NCI-H510A (cell line): ENCODE measurements around the gene LRIT1.
A peak's percentile ranks its signal among the peaks of the same experiment; 100 is the strongest.

ENCODE experiments used
- DNase-seq: peaks from one replicate; lab custom pipeline; 2025; lab: John Stamatoyannopoulos, UW

LRIT1 gene

GRCh38 chr10:84254552-84255478 lies 13.5 kb upstream of the LRIT1 start:
- DNase-seq = no peak

- no peak for DNase-seq
These were observed 7.4 kb upstream of the LRIT1 start for GRCh38 chr10:84248794-84249193.

DNA sequence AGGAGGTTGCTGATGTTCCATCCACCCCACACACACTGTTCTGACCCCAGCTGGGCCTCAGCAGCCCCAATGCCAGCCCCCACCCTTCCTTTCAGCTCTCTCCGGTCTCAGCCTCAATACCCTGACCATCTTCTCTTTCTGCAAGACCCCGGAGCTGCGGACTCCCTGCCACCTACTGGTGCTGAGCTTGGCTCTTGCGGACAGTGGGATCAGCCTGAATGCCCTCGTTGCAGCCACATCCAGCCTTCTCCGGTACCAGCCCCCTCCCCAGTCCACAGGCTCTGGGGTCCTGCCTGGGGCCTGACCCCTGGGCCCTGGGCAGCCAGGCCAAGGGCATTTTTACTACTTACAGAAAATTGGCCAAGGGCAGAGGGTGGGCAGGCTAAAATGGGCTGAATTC lies 6.2 kb upstream of the LRIT1 start:
- no peak for DNase-seq

- peak; percentile 9 for DNase-seq
These were observed 3.4 kb upstream of the LRIT1 start, which contains the start of gene RGR for GRCh38 chr10:84244651-84245270. Gene RGR, plus strand, starts transcription at chr10:84245053. Its CDS starts 38 bp downstream, at chr10:84245091.

DNA sequence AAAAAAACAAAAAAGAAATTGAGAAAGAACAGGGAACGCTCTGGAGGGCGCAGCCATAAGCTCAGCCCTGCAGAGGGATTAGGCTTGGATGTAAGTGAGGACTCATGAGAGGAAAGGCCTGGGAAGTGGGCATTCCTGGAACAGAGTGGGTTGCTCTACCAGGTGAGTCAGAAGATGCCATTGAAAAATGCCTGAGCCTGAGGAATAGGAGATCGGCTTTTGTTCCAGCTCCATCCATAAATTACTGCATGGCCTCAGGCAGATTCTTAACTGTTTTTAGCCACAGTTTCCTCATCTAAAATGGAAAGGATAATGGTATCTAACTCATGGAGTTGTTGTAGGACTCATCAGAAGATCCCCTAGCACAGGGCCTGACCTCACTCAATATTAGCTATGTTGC lies 2.4 kb upstream of the LRIT1 start:
- DNase-seq = no peak

- no peak for DNase-seq
These were observed 2.4 kb downstream of the LRIT1 start for GRCh38 chr10:84238909-84239308.

DNA sequence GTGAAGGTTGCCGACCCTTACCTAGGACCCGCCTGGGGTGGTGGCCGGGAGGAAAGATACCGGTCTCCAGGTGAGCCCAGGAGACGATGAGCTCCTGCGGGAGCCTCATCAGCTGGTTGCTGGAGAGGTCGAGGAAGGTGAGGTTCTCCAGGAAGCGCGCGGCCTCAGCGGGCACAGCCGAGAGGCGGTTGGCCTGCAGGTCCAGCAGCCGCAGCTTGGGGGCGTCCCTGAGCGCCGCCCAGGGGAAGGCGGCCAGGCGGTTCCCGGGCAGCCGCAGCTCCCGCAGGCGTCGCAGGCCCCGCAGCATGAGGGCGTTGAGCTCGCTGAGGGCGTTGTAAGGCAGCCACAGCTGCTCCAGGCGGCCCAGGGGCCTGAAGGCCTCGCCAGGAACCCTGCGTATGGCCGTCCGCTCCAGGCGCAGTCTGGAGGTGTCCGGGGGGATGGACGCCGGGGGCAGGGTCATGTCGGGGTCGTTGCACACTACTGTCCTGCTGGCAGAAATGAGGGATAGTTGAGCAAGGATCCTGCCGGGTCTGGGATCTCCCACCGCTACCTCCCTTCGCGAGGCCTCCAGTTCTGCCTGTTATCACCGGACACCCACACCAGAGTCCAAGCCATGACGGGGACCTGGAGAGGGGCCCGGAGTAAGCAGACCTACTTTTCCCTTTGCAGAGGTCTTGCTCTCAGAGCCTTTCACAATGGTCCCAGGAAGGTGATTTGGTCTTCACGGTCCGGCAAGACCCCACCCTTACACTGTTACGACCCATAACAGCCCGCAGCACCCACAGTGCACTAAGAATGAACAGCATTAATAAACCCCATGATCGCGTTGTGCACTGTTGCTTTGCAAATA lies 3.9 kb downstream of the LRIT1 start:
- DNase-seq = no peak

- DNase-seq = no peak
These were observed 4.5 kb downstream of the LRIT1 start for GRCh38 chr10:84236807-84237198.

DNA sequence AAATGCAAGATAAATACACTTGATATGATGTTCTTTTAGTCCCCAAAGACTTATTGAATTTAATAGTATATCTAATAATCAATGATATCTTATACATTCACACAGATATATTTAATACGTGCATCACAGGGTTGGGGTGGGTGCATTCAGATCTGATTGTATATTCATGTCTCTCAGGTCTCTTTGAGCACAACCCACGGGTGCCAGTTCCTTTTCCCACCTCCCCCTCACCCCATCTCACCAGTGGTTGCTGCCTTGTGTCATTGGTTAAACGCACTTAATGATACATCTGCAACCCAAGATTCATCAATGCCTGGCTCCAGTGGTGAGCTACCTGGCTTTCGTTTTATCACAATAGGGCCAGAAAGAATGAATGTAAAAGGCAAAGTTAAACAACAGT lies 6.2 kb downstream of the LRIT1 start:
- DNase-seq = no peak

DNA sequence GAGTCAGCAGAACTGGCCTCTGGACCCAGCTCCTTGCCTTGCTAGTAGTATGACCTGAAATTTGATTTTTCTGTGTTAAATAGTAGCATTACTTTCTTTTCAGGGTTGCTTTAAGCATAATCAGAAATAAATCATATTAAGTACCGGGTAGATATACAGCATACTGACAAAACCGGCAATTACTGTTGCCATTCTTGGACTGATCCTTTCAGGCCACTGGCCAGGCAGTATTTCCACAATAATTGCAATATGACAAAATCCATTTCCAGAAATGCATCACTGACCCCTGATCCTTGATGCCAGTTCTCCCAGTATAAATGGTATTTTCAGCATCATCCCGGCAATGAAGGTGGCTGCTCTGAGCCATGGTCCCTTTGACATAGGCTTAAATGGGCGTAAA lies 6.9 kb downstream of the LRIT1 start:
- no peak for DNase-seq

GRCh38 chr10:84233940-84234339 lies 7.4 kb downstream of the LRIT1 start:
- no peak for DNase-seq

DNA sequence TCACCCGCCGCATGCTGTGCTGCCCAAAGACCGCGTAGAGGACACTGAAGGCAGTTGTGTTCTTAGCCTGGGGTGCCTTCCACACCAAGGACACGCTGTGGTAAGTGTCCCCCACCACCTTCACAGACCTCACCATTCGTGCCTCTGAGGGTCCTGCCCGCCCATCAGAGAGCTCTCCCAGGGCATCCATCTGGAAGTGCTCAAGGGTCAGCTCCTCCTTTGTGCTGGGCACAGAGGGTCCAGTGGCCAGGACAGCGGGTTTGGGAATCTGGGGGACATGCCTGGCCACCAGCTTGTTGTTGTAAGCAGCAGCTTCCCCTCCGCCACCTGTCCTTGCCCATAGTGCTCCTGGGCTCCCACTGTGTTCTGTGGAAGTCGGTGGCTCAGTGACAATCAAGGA lies 9.0 kb downstream of the LRIT1 start:
- DNase-seq = no peak

- DNase-seq = no peak
These were observed 11.0 kb downstream of the LRIT1 start for GRCh38 chr10:84230359-84230758.

DNA sequence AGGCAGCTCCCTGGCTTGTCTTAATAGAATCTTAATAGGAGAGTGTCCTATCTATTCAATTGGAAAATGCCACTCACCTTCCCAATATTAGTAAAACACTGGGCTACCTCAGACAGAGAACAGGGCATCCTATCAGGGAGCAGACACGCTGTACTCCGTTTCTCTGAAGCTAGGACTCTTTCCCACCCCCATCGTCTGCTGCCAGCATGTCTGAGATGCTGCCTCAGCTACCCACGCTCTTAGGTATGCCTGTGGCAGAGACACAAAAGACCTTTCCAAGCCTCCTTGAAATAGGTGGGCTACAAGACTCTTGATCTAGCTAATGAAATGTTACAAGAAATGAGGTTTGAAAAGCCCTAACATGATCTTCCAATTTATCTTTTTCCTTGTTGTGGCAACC lies 13.5 kb downstream of the LRIT1 start:
- DNase-seq = no peak

GRCh38 chr10:84226616-84227015 lies 14.7 kb downstream of the LRIT1 start:
- DNase-seq = no peak

DNA sequence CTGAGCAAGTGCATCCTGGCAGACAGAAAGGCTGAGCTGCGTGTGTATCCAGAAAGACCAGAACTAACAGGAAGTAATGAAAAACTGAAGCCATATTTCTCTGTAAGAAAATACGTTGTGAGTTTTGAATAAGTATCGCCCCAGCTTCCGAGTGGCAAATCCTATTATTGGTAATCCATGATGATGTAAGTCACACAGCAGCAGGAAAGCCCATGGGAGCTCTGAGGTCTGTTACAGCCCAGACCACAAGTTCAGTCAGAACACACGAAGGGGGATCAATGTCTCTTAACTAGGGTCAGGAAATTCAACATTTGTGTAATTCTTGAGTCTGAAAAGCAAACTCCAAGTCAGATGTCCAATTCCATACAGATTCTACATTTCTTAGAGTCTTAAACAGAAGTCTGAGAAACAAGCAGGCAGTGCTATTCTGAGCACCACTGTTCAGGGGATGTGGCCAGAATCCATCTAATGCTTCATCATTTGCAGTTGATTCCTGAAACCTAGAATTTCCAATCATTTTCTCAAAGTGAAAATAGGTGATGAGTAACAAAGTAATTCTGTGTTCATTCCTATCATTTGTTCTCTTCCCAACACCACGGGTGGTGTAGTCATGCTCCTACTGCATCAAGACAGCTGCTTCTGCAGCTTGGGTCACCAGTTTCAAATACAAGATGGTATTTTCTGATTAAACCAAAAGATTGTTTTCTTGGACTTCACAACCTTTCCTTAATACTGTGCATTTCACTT lies 15.7 kb downstream of the LRIT1 start, which contains the start of gene LRIT2:
TSS of gene LRIT2 (minus strand) at position 118 of the 747 bp plus-strand sequence. CDS start at position 94, 24 bp downstream.
- DNase-seq = no peak

- DNase-seq = no peak
These were observed 16.8 kb downstream of the LRIT1 start for GRCh38 chr10:84224411-84225028.

DNA sequence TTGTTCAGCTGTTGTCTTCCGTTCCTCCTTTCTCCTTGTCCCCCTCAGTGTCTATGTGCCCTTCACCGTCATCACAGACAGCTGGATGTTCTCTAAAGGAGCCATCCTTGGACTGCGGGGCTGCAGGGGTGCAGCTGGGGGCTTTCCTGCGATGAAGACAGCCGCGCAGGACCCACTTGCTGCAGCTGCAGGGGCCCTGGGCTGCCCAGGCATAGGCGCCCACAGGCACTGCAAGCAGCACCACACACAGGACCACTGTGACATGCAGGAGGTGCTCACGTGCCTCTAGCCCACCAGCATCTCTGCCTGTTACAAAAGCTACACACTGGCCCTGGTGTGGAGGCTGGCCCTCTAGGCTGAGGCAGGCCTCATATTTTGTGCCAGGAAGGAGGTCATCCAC lies 19.4 kb downstream of the LRIT1 start:
- no peak for DNase-seq

- DNase-seq = no peak
These were observed 23.6 kb downstream of the LRIT1 start for GRCh38 chr10:84217746-84218145.

DNA sequence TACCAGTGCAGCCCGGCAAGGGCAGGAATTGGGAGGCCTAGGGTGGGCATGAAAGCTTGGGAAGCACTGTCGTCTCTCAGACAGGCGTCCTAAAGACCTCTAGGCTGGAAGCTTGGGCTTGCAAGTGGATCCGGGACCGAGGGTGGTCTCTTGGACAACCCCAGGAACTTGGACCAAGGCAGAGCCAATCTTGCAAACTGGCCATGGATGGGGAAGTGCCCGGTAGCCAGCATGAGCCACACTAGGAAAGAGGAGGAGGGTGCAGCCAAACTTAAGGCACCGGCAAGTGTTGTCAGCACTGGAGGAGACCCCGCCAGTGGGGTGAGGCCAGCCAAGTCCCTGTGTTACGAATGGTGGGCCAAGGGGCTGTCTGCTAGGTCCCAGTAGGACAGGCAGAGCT lies 24.5 kb downstream of the LRIT1 start:
- DNase-seq = no peak

DNA sequence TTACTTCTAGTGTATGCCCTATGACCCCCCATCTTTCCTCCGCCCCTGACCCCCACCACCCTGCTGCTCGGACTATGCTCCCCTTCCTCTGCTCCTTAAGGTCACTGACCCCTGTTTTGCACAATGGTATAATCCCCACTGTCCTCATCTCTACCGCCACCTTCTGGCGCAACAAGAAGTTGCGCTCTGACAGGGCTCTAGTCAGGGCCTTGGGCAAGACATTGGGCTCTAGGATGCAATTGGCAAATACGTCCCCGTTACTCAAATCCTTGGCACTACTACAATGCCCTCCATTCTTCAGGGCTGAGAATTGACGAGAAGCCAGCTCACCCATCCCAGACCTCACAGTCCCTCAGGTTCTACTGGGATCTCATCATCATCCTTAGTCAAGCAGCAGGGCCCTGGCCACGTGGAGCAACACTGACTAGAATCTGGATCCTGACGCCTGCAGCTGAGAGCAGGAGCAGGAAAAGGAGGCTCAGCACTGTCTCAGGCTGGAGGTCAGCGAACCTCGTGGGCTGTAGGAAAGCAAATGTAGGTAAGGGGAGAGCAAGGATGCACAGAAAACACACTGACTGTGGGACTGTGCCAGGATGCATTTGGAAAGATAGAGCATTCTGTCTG lies 26.6 kb downstream of the LRIT1 start:
- DNase-seq = no peak
